K562 (cell line): Measurements from ENCODE around the gene SPRR2D. TPM values are rescaled to one million over a fixed set of nuclear protein-coding genes. Genes with fewer than 3 reads are reported as not detected.
A peak's percentile ranks its signal among the peaks of the same experiment; 100 is the strongest.

Experiments
- CBFA2T3 ChIP-seq: fragments of 450-650 bp; IDR thresholded peaks from 2 replicates; pipeline ENCODE4 v1.6.1; 2017
- CEBPG ChIP-seq, 3 experiments: fragments of 200-800 bp in 1 of 3; sonication (Bioruptor generic) in 1 of 3; sonication (generic) in 1 of 3; formaldehyde crosslinking in 1 of 3; IDR thresholded peaks in 2 of 3; conservative IDR thresholded peaks in 1 of 3; 2 replicates each; pipeline versions ENCODE4 v1.6.1 to v1.8.0; 2016 to 2022; ENCODE audit warnings: missing compliant biosample characterization in 2 of 3, missing genetic modification characterization in 2 of 3, mild to moderate bottlenecking in 1 of 3, missing genetic modification reagents in 1 of 3
- DEAF1 ChIP-seq: fragments of 450-650 bp; formaldehyde crosslinking; IDR thresholded peaks from 2 replicates; pipeline ENCODE4 v1.4.0; 2020; ENCODE audit warnings: mild to moderate bottlenecking, moderate library complexity
- ELF1 ChIP-seq: fragments of 200-800 bp; sonication (Bioruptor generic); IDR thresholded peaks from 2 replicates; pipeline ENCODE4 v1.6.1; 2016; ENCODE audit warnings: missing genetic modification characterization, missing compliant biosample characterization
- EP400 ChIP-seq: fragments of 450-650 bp; IDR thresholded peaks from 2 replicates; pipeline ENCODE4 v1.6.1; 2017; ENCODE audit warnings: antibody characterized with exemption, mild to moderate bottlenecking, moderate library complexity
- HIVEP1 ChIP-seq: fragments of 250-450 bp; sonication (Bioruptor Pico); IDR thresholded peaks from 2 replicates; pipeline ENCODE4 v1.4.0; 2020; ENCODE audit warnings: mild to moderate bottlenecking
- KDM1A ChIP-seq, 2 experiments: fragments of 450-650 bp; IDR thresholded peaks; 2 replicates each; pipeline ENCODE4 v1.6.1; 2016; ENCODE audit warnings: mild to moderate bottlenecking in 2 of 2
- MTA1 ChIP-seq: fragments of 450-650 bp; IDR thresholded peaks from 2 replicates; pipeline ENCODE4 v1.6.1; 2017; ENCODE audit warnings: borderline replicate concordance
- MYBL2 ChIP-seq, 2 experiments: fragments of 450-650 bp in 1 of 2; sonication (generic) in 1 of 2; formaldehyde crosslinking in 1 of 2; IDR thresholded peaks; 2 replicates each; pipeline versions ENCODE4 v1.6.1 to v1.8.1; 2017 to 2022; ENCODE audit warnings: borderline replicate concordance in 1 of 2, inconsistent platforms in 1 of 2, low read depth in 1 of 2, mild to moderate bottlenecking in 1 of 2, missing genetic modification reagents in 1 of 2, moderate library complexity in 1 of 2
- NBN ChIP-seq: fragments of 450-650 bp; IDR thresholded peaks from 2 replicates; pipeline ENCODE4 v1.6.1; 2016; ENCODE audit warnings: low read depth, mild to moderate bottlenecking
- NFXL1 ChIP-seq: fragments of 450-650 bp; formaldehyde crosslinking; IDR thresholded peaks from 2 replicates; pipeline ENCODE4 v1.4.0; 2021; ENCODE audit warnings: mild to moderate bottlenecking
- ZNF764 ChIP-seq: fragments of 250-450 bp; sonication (Bioruptor Pico); IDR thresholded peaks from 2 replicates; pipeline ENCODE4 v1.4.0; 2020; ENCODE audit warnings: low read depth, mild to moderate bottlenecking, moderate library complexity
- polyA plus RNA-seq, 8 experiments: library from polyadenylated mRNA; depleted of rRNA in 4 of 8; stranded (reverse) in 5 of 8; unstranded in 3 of 8; fragments of >200 nt; fragmentation: Nextera tagmentation in 2 of 8; fragmentation: Illumina TruSeq in 1 of 8; extraction: Ambion mirVana in 2 of 8; extraction: Trizol in 1 of 8; gene quantifications; 2 replicates each; pipeline versions ENCODE4 v1.2.1 to v1.2.3, GENCODE V29; 2011 to 2014; ENCODE audit warnings: inconsistent platforms in 1 of 8, missing spikeins in 1 of 8
- total RNA-seq, 7 experiments: library from RNA; depleted of rRNA in 6 of 7; stranded (reverse); fragments of >200 nt in 6 of 7; fragmentation: Illumina TruSeq in 2 of 7; extraction: Trizol in 2 of 7; gene quantifications; 2 replicates each; pipeline versions ENCODE4 v1.2.1 to v1.2.3, GENCODE V29; 2011 to 2021; ENCODE audit warnings: low replicate concordance in 1 of 7
- TF ChIP-seq, protein P1 (sequence below): fragments of 450-650 bp; IDR thresholded peaks from 2 replicates; pipeline ENCODE4 v1.6.1; 2016; ENCODE audit warnings: antibody characterized with exemption
- TF ChIP-seq, protein P2 (sequence below), 2 experiments: fragments of 450-650 bp; formaldehyde crosslinking in 1 of 2; IDR thresholded peaks; 2 replicates each; pipeline versions ENCODE4 v1.4.0 to v1.6.1; 2014 to 2020; ENCODE audit warnings: mild to moderate bottlenecking in 2 of 2, borderline replicate concordance in 1 of 2, low read depth in 1 of 2

SPRR2D gene
- total and polyA plus RNA-seq, 9 of the 15 experiments (the other 6 are each of a cell fraction or from before 2014, with no cell fraction given), result 0.91 to 5.1 (median 3.2) TPM; not detected in 1

DNA sequence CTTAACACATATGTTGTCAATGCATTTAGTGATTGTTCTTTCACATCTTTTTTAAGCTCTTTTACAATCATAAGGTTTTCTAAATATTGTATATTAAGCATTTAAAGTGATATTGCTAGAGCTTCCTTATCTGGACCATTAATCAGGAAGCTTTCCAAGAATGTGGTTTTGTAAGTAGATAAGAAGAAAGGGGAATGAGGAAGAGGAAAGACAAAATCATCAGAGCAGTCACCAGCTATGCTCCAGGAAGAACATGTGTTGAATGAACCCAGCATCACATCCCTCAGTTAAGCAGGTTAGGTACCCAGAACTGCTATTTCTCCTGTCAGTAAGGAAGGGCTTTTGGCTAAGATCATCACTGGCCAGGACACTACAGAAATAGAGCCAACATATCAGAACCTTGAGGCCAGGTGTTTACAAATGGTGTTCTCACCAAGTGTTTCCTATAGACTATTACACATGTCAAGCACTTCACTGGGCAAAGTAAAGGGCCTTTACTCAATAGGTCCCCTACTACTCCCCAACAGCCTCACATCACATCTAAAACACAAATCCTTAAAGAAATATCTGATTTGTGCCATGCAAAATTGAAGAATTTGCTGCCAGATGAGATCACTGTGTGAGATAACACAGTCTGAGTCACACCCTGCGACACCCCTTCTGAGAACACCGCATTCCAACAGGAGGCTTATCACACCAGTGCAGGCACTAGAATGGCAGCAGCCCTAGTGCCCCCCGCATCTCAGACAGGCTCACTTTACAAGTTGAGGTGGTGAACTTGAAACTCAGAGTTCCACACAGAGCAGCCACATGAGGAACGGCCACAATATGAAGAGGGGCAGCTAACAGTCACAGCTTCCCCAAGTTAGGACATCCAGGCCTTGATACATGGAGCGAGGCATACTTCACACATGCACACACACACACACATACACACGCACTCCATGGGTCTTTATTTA, 18.2 kb upstream of the SPRR2D start (continued):
- TF ChIP-seq CEBPG (CRISPR knock-in tag; IDR thresholded peaks at IDR 0.05) (no peak), CEBPG (tag; conservative IDR thresholded peaks at IDR 0.05 in 1 of 2, IDR thresholded peaks at IDR 0.05 in 1 of 2) (0 out of 4 replicates have a peak, but pooled peaks of 1 of the 2 experiments have one; percentile 16), MTA1 (0 out of 2 replicates have a peak, but pooled peaks have one; percentile 46), HIVEP1 (CRISPR knock-in tag) (no peak), ZNF764 (CRISPR knock-in tag) (no peak), EP400 (peak; percentile 12; the same call in 1 of the 2 replicates), NFXL1 (CRISPR knock-in tag) (no peak), MYBL2 (IDR thresholded peaks at IDR 0.05; ENCODE audit: low read depth) (no peak), MYBL2 (CRISPR knock-in tag; IDR thresholded peaks at IDR 0.05; ENCODE audit: borderline replicate concordance) (no peak), KDM1A (IDR thresholded peaks at IDR 0.05) (peak; percentile 78 to 86), CBFA2T3 (peak; percentile 94), NBN (peak; percentile 33; the same call in 1 of the 2 replicates), ELF1 (peak; percentile 81), DEAF1 (CRISPR knock-in tag) (no peak)
- TF ChIP-seq, protein P1, sequence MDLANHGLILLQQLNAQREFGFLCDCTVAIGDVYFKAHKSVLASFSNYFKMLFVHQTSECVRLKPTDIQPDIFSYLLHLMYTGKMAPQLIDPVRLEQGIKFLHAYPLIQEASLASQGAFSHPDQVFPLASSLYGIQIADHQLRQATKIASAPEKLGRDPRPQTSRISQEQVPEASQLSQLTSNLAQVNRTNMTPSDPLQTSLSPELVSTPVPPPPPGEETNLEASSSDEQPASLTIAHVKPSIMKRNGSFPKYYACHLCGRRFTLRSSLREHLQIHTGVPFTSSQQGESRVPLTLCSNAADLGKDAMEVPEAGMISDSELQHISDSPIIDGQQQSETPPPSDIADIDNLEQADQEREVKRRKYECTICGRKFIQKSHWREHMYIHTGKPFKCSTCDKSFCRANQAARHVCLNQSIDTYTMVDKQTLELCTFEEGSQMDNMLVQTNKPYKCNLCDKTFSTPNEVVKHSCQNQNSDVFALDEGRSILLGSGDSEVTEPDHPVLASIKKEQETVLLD, result peak; percentile 70; the same call in 1 of the 2 replicates
- TF ChIP-seq, protein P2, sequence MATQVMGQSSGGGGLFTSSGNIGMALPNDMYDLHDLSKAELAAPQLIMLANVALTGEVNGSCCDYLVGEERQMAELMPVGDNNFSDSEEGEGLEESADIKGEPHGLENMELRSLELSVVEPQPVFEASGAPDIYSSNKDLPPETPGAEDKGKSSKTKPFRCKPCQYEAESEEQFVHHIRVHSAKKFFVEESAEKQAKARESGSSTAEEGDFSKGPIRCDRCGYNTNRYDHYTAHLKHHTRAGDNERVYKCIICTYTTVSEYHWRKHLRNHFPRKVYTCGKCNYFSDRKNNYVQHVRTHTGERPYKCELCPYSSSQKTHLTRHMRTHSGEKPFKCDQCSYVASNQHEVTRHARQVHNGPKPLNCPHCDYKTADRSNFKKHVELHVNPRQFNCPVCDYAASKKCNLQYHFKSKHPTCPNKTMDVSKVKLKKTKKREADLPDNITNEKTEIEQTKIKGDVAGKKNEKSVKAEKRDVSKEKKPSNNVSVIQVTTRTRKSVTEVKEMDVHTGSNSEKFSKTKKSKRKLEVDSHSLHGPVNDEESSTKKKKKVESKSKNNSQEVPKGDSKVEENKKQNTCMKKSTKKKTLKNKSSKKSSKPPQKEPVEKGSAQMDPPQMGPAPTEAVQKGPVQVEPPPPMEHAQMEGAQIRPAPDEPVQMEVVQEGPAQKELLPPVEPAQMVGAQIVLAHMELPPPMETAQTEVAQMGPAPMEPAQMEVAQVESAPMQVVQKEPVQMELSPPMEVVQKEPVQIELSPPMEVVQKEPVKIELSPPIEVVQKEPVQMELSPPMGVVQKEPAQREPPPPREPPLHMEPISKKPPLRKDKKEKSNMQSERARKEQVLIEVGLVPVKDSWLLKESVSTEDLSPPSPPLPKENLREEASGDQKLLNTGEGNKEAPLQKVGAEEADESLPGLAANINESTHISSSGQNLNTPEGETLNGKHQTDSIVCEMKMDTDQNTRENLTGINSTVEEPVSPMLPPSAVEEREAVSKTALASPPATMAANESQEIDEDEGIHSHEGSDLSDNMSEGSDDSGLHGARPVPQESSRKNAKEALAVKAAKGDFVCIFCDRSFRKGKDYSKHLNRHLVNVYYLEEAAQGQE (IDR thresholded peaks at IDR 0.05; ENCODE audit: borderline replicate concordance), result peak; percentile 38; the same call in 1 of the 2 replicates
- TF ChIP-seq, protein P2 (CRISPR knock-in tag; IDR thresholded peaks at IDR 0.05; ENCODE audit: low read depth), result no peak
